ENCODE data around the gene LCMT1. TPM values are rescaled to one million over a fixed set of nuclear protein-coding genes. Genes with fewer than 3 reads are reported as not detected.

Gene LCMT1
- total and polyA plus RNA-seq, 9 of the 15 experiments (the other 6 are each of a cell fraction or from before 2014, with no cell fraction given): 20.0 to 42.8 (median 32.3) TPM

- H3K27me3 ChIP-seq (ENCODE audit: control insufficient read depth in 2 of 2, insufficient read depth in 2 of 2, low read length in 2 of 2): no peaks in the 10 kb centered on the region
- POLR2A ChIA-PET: interaction anchor here (0.7 kb wide), 1 partner anchor 10 kb away, joined by 3 read pairs; no protein-coding TSS in a partner anchor
- no peak overlapping the region for H3K4me2 ChIP-seq (ENCODE audit: insufficient read depth, low read length)
- no TSS peak for BruUV-seq (replicated peaks)
- H4K20me1 ChIP-seq (replicated peaks; ENCODE audit: control insufficient read depth, insufficient read depth, low read length): peaks cover 6% of the 10 kb centered on the region; the same call in 1 of the 2 replicates
- in situ Hi-C loops (cut with MboI) (no loop called here), intact Hi-C loops (cut with micrococcal nuclease) (loop anchor here (1.0 to 2.0 kb wide), 2 partner anchors 72 to 98 kb away; no protein-coding TSS in a partner anchor)
- H2AFZ ChIP-seq (ENCODE audit: low read depth, low read length): no peak overlapping the region
- WGBS (ENCODE audit: insufficient coverage, low coverage, missing lambda C conversion rate): 28% methylated on average over 4 of the region's 4 CpGs
- peak; percentile 76 for ATAC-seq
- no peaks in the 10 kb centered on the region for H3K9me3 ChIP-seq (replicated peaks; ENCODE audit: control insufficient read depth, insufficient read depth, low read depth, low read length)
- H3K4me3 ChIP-seq: no peak overlapping the region
- H3K36me3 ChIP-seq (ENCODE audit: control insufficient read depth, insufficient read depth, low read length): peaks cover 17% of the 10 kb centered on the region; the same call in 2 of the 3 replicates
- no peaks in the 10 kb centered on the region for H3K4me1 ChIP-seq (replicated peaks in 1 of 2; ENCODE audit: control insufficient read depth in 2 of 2, insufficient read depth in 2 of 2, low read length in 2 of 2)
- H3K9ac ChIP-seq (ENCODE audit: insufficient read depth in 1 of 2, low read depth in 2 of 2, low read length in 2 of 2): no peak overlapping the region
- peak in 3 of 4 experiments; percentile 21 to 39 (median 38) for DNase-seq (ENCODE audit: extremely low read depth in 1 of 4, low spot score in 3 of 4)
- H3K9me1 ChIP-seq (ENCODE audit: control insufficient read depth, insufficient read depth, low read length): peaks cover 5% of the 10 kb centered on the region
- FAIRE-seq: peak; percentile 62
- no peak overlapping the region for H3K27ac ChIP-seq (ENCODE audit: extremely low read depth, low read depth, low read length)
- CTCF ChIA-PET (ENCODE audit: low intra/inter-chr PET ratio): interaction anchor here (1.6 kb wide), 1 partner anchor 98 kb away, joined by 22 read pairs; no protein-coding TSS in a partner anchor
- H3K79me2 ChIP-seq (ENCODE audit: control insufficient read depth, insufficient read depth, low read length): no peaks in the 10 kb centered on the region
- TF ChIP-seq MEF2A (IDR thresholded peaks at IDR 0.05; ENCODE audit: control insufficient read depth, low read depth, low read length) (no peak), CREB3L1 (IDR thresholded peaks at IDR 0.05; ENCODE audit: borderline replicate concordance, low read depth) (no peak), ARID4B (CRISPR knock-in tag; IDR thresholded peaks at IDR 0.05) (no peak), CHCHD3 (CRISPR knock-in tag; IDR thresholded peaks at IDR 0.05) (no peak), E4F1 (CRISPR knock-in tag; IDR thresholded peaks at IDR 0.05; ENCODE audit: borderline replicate concordance) (no peak), PRDM10 (IDR thresholded peaks at IDR 0.05; ENCODE audit: partially characterized antibody) (no peak), CREM (IDR thresholded peaks at IDR 0.05; ENCODE audit: low read depth) (0 out of 2 replicates have a peak, but pooled peaks have one; percentile 14)
These were observed 15.3 kb downstream of the LCMT1 start for GRCh38 chr16:25126820-25127232.

All from K562 (cell line).